Smooth muscle cell (in vitro differentiated cells): ENCODE data around the gene TCF3. TPM values are rescaled to one million over a fixed set of nuclear protein-coding genes. Genes with fewer than 3 reads are reported as not detected.

Source experiments
- DNase-seq: peaks from one replicate; lab custom pipeline; 2025; ENCODE audit not compliant: unreplicated experiment; lab: John Stamatoyannopoulos, UW
- H2AFZ ChIP-seq: fragments of 200-600 bp; sonication (generic); 2 replicates; pipeline ENCODE4 v1.6.0; 2016; ENCODE audit warnings: antibody characterized with exemption, low read depth, mild to moderate bottlenecking
- H3F3A ChIP-seq: fragments of 200-600 bp; sonication (generic); 2 replicates; pipeline ENCODE4 v1.6.0; 2017; ENCODE audit warnings: antibody characterized with exemption, low read depth
- H3K27ac ChIP-seq: fragments of 200-600 bp; sonication (generic); 2 replicates; pipeline ENCODE4 v1.5.1; 2016; ENCODE audit warnings: low read depth, mild to moderate bottlenecking
- H3K27me3 ChIP-seq: fragments of 200-600 bp; sonication (generic); 2 replicates; pipeline ENCODE4 v1.6.1; 2016; ENCODE audit warnings: low read depth, mild to moderate bottlenecking
- H3K36me3 ChIP-seq: fragments of 200-600 bp; sonication (generic); 2 replicates; pipeline ENCODE4 v1.5.1; 2016; ENCODE audit warnings: low read depth
- H3K4me1 ChIP-seq: fragments of 200-600 bp; sonication (generic); 2 replicates; pipeline ENCODE4 v1.5.1; 2016; ENCODE audit warnings: low read depth
- H3K4me2 ChIP-seq: fragments of 200-600 bp; sonication (generic); 2 replicates; pipeline ENCODE4 v1.6.0; 2016; ENCODE audit warnings: mild to moderate bottlenecking
- H3K4me3 ChIP-seq: fragments of 200-600 bp; sonication (generic); 2 replicates; pipeline ENCODE4 v1.5.1; 2016; ENCODE audit warnings: mild to moderate bottlenecking
- H3K79me2 ChIP-seq: fragments of 200-600 bp; sonication (generic); 2 replicates; pipeline ENCODE4 v1.6.0; 2016; ENCODE audit warnings: low read depth, mild to moderate bottlenecking
- H3K9ac ChIP-seq: fragments of 200-600 bp; sonication (generic); 2 replicates; pipeline ENCODE4 v1.6.0; 2016; ENCODE audit warnings: low read depth
- H3K9me3 ChIP-seq: fragments of 200-600 bp; sonication (generic); replicated peaks from 2 replicates; pipeline ENCODE4 v1.5.1; 2016; ENCODE audit warnings: low read depth
- H4K20me1 ChIP-seq: fragments of 200-600 bp; sonication (generic); 2 replicates; pipeline ENCODE4 v1.6.0; 2016; ENCODE audit warnings: low read depth
- CTCF ChIP-seq: fragments of 200-600 bp; sonication (generic); IDR thresholded peaks from 2 replicates; pipeline ENCODE4 v1.5.1; 2017; ENCODE audit warnings: borderline replicate concordance, mild to moderate bottlenecking, antibody characterized with exemption; ENCODE audit not compliant: insufficient read depth, poor library complexity, severe bottlenecking
- WGBS: methylation state at CpG from one replicate; pipeline ENCODE4 v1.1.7; 2016; ENCODE audit warnings: low lambda C conversion rate; 5-methylcytosine and 5-hydroxymethylcytosine counted together
- polyA plus RNA-seq: library from polyadenylated mRNA; unstranded; fragments of >200 nt; fragmentation: Nextera tagmentation; extraction: Ambion mirVana; gene quantifications from 2 replicates; pipeline ENCODE4 v1.2.1, GENCODE V29; 2016
- small RNA-seq: library from RNA; depleted of rRNA; stranded (forward); fragments of <200 nt; gene quantifications from one replicate; pipeline ENCODE3, GENCODE V24; 2014
- total RNA-seq: library from RNA; depleted of rRNA; stranded (reverse); fragments of >200 nt; gene quantifications from 2 replicates; pipeline ENCODE4 v1.2.3, GENCODE V29; 2014

TCF3 gene
- total and polyA plus RNA-seq, 2 experiments from 2014 or later, result 89.0 to 150 TPM

- WGBS, result 93% methylated on average over 25 of the region's 25 CpGs
- TF ChIP-seq CTCF, result no peak
These were observed 92.0 kb downstream of the TCF3 start for GRCh38 chr19:1560286-1560882.

More at GRCh38 chr19:1560286-1560882, 92.0 kb downstream of the TCF3 start:
- Histone ChIP-seq H3F3A (no peaks in the 10 kb centered on the region), H3K79me2 (peaks cover 82% of the 10 kb centered on the region), H3K36me3 (no peaks in the 10 kb centered on the region), H3K4me2 (no peak overlapping the region), H3K9me3 (no peaks in the 10 kb centered on the region), H3K27ac (no peak overlapping the region), H4K20me1 (peaks cover 94% of the 10 kb centered on the region), H3K9ac (no peak overlapping the region), H3K4me3 (no peak overlapping the region), H3K4me1 (peaks cover 4% of the 10 kb centered on the region), H3K27me3 (no peaks in the 10 kb centered on the region), H2AFZ (no peak overlapping the region)
- no peak for DNase-seq

Small RNAs within 50 kb of the gene (small RNA-seq; reads per million reads assigned to genes)
- not detected for gene AC005943.2
- not detected for gene RN7SL477P
- gene RNU6-1223P, result 0.68 reads per million, percentile 23 among the genes with 10 or more reads in this experiment

Other genes starting within 250 kb of the TCF3 start
- gene DAZAP1, start 245.0 kb downstream of the TCF3 start, total RNA-seq, result 33.7 and 41.7 TPM in 2 replicates
- gene DAZAP1, start 245.0 kb downstream of the TCF3 start, polyA plus RNA-seq, result 35.5 and 37.0 TPM in 2 replicates
- 2,033 and 2,744 TPM in 2 replicates for gene RPS15, start 214.2 kb downstream of the TCF3 start, total RNA-seq
- 1,180 and 1,250 TPM in 2 replicates for gene RPS15, start 214.2 kb downstream of the TCF3 start, polyA plus RNA-seq
- gene APC2, start 202.5 kb downstream of the TCF3 start, total RNA-seq, result 0.09 and 0.18 TPM in 2 replicates
- 0.30 and 1.0 TPM in 2 replicates for gene APC2, start 202.5 kb downstream of the TCF3 start, polyA plus RNA-seq
- 10.0 and 15.2 TPM in 2 replicates for gene C19orf25, start 173.4 kb downstream of the TCF3 start, total RNA-seq
- 27.9 and 42.2 TPM in 2 replicates for gene C19orf25, start 173.4 kb downstream of the TCF3 start, polyA plus RNA-seq
- 1.4 and 1.7 TPM in 2 replicates for gene PCSK4, start 162.3 kb downstream of the TCF3 start, total RNA-seq
- gene PCSK4, start 162.3 kb downstream of the TCF3 start, polyA plus RNA-seq, result 8.7 and 14.4 TPM in 2 replicates
- gene REEP6, start 161.4 kb downstream of the TCF3 start, total RNA-seq, result 5.2 and 7.0 TPM in 2 replicates
- 15.1 and 18.7 TPM in 2 replicates for gene REEP6, start 161.4 kb downstream of the TCF3 start, polyA plus RNA-seq
- 11.1 and 16.4 TPM in 2 replicates for gene ADAMTSL5, start 139.6 kb downstream of the TCF3 start, total RNA-seq
- gene ADAMTSL5, start 139.6 kb downstream of the TCF3 start, polyA plus RNA-seq, result 24.3 and 37.6 TPM in 2 replicates
- gene PLK5, start 128.5 kb downstream of the TCF3 start, total RNA-seq, result not detected in 2 replicates
- gene PLK5, start 128.5 kb downstream of the TCF3 start, polyA plus RNA-seq, result 0.60 TPM in 1 of 2 replicates, not detected in the other
- gene MEX3D, start 84.3 kb downstream of the TCF3 start, total RNA-seq, result 28.6 and 41.5 TPM in 2 replicates
- gene MEX3D, start 84.3 kb downstream of the TCF3 start, polyA plus RNA-seq, result 8.4 and 9.3 TPM in 2 replicates
- gene MBD3, start 59.8 kb downstream of the TCF3 start, total RNA-seq, result 40.3 and 50.7 TPM in 2 replicates
- gene MBD3, start 59.8 kb downstream of the TCF3 start, polyA plus RNA-seq, result 47.3 and 52.7 TPM in 2 replicates
- 32.3 and 40.4 TPM in 2 replicates for gene UQCR11, start 47.2 kb downstream of the TCF3 start, total RNA-seq
- 550 and 592 TPM in 2 replicates for gene UQCR11, start 47.2 kb downstream of the TCF3 start, polyA plus RNA-seq
- gene ONECUT3, start 100.9 kb upstream of the TCF3 start, total RNA-seq, result not detected in 2 replicates
- not detected in 2 replicates for gene ONECUT3, start 100.9 kb upstream of the TCF3 start, polyA plus RNA-seq
- 2.0 and 2.8 TPM in 2 replicates for gene ATP8B3, start 159.7 kb upstream of the TCF3 start, total RNA-seq
- 3.8 and 3.9 TPM in 2 replicates for gene ATP8B3, start 159.7 kb upstream of the TCF3 start, polyA plus RNA-seq
- gene REXO1, start 195.9 kb upstream of the TCF3 start, total RNA-seq, result 5.0 and 10.6 TPM in 2 replicates
- 11.6 and 17.9 TPM in 2 replicates for gene REXO1, start 195.9 kb upstream of the TCF3 start, polyA plus RNA-seq
- gene KLF16, start 211.0 kb upstream of the TCF3 start, total RNA-seq, result 4.3 and 5.8 TPM in 2 replicates
- gene KLF16, start 211.0 kb upstream of the TCF3 start, polyA plus RNA-seq, result 15.4 and 16.7 TPM in 2 replicates
- 42.9 and 49.2 TPM in 2 replicates for gene ABHD17A, start 232.9 kb upstream of the TCF3 start, total RNA-seq
- 98.3 and 106 TPM in 2 replicates for gene ABHD17A, start 232.9 kb upstream of the TCF3 start, polyA plus RNA-seq